ENCODE data around the gene LRRC4.

Gene LRRC4

GRCh38 chr7:128004623-128005022, 26.6 kb downstream of the LRRC4 start:
- no peak for DNase-seq

- DNase-seq, result no peak
These were observed 27.4 kb downstream of the LRRC4 start for GRCh38 chr7:128003787-128004186.

GRCh38 chr7:128003167-128003566, 28.1 kb downstream of the LRRC4 start:
- no peak for DNase-seq

- DNase-seq, result no peak
These were observed 30.4 kb downstream of the LRRC4 start for GRCh38 chr7:128000854-128001265.

- no peak for DNase-seq
These were observed 31.2 kb downstream of the LRRC4 start for GRCh38 chr7:128000048-128000447.

GRCh38 chr7:127998671-127999070, 32.6 kb downstream of the LRRC4 start:
- no peak for DNase-seq

GRCh38 chr7:127997226-127997922, 33.9 kb downstream of the LRRC4 start:
- DNase-seq, result no peak

- no peak for DNase-seq
These were observed 34.8 kb downstream of the LRRC4 start for GRCh38 chr7:127996253-127997071.

GRCh38 chr7:127995881-127996215, 35.4 kb downstream of the LRRC4 start:
- DNase-seq, result no peak

- DNase-seq, result no peak
These were observed 35.9 kb downstream of the LRRC4 start for GRCh38 chr7:127995156-127995880.

- DNase-seq, result no peak
These were observed 37.2 kb downstream of the LRRC4 start for GRCh38 chr7:127993987-127994386.

- no peak for DNase-seq
These were observed 37.9 kb downstream of the LRRC4 start for GRCh38 chr7:127993317-127993716.

- no peak for DNase-seq
These were observed 42.5 kb downstream of the LRRC4 start for GRCh38 chr7:127988751-127989150.

GRCh38 chr7:127986581-127987521, 44.4 kb downstream of the LRRC4 start:
- DNase-seq, result no peak

GRCh38 chr7:127983804-127984332, 47.4 kb downstream of the LRRC4 start:
- no peak for DNase-seq

GRCh38 chr7:127981965-127982364, 49.3 kb downstream of the LRRC4 start:
- DNase-seq, result no peak

- DNase-seq, result no peak
These were observed 50.3 kb downstream of the LRRC4 start for GRCh38 chr7:127980901-127981300.

- no peak for DNase-seq
These were observed 51.5 kb downstream of the LRRC4 start for GRCh38 chr7:127979728-127980126.

- DNase-seq, result no peak
These were observed 52.0 kb downstream of the LRRC4 start for GRCh38 chr7:127979113-127979727.

- no peak for DNase-seq
These were observed 52.8 kb downstream of the LRRC4 start for GRCh38 chr7:127978421-127978820.

Measured in GDM1 (cell line).